GM23338 (cell line): ENCODE measurements around the gene FBXO34. TPM values are rescaled to one million over a fixed set of nuclear protein-coding genes. Genes with fewer than 3 reads are reported as not detected.

Source experiments
- ATAC-seq: fragments of 200-7000 bp; cut with Tn5 transposase; 3 replicates; pipeline ENCODE4 v1.9.1; 2020
- DNase-seq: peaks from one replicate; pipeline ENCODE4 v3.0.0-alpha.2; 2015; ENCODE audit warnings: low spot score
- H2AFZ ChIP-seq: fragments of 200-600 bp; sonication (generic); 2 replicates; pipeline ENCODE4 v1.8.0; 2016; ENCODE audit warnings: antibody characterized with exemption, mild to moderate bottlenecking, moderate library complexity
- H3F3A ChIP-seq: fragments of 200-600 bp; sonication (generic); replicated peaks from 2 replicates; pipeline ENCODE4 v1.8.0; 2017; ENCODE audit warnings: antibody characterized with exemption, mixed run types, low read depth
- H3K27ac ChIP-seq: fragments of 200-600 bp; sonication (generic); 2 replicates; pipeline ENCODE4 v1.6.1; 2016; ENCODE audit warnings: low read depth
- H3K27me3 ChIP-seq: fragments of 200-600 bp; sonication (generic); 2 replicates; pipeline ENCODE4 v1.8.0; 2016; ENCODE audit warnings: mild to moderate bottlenecking, mixed run types, moderate library complexity; ENCODE audit not compliant: insufficient read depth
- H3K36me3 ChIP-seq: fragments of 200-600 bp; sonication (generic); 2 replicates; pipeline ENCODE4 v1.8.0; 2016; ENCODE audit warnings: mild to moderate bottlenecking; ENCODE audit not compliant: insufficient read depth
- H3K4me1 ChIP-seq: fragments of 200-600 bp; sonication (generic); 2 replicates; pipeline ENCODE4 v1.8.0; 2016; ENCODE audit warnings: mild to moderate bottlenecking, moderate library complexity; ENCODE audit not compliant: insufficient read depth
- H3K4me2 ChIP-seq: fragments of 200-600 bp; sonication (generic); 2 replicates; pipeline ENCODE4 v1.7.1; 2017; ENCODE audit warnings: mixed run types
- H3K4me3 ChIP-seq: fragments of 200-600 bp; sonication (generic); 2 replicates; pipeline ENCODE4 v1.6.1; 2016; ENCODE audit warnings: mixed run types
- H3K79me2 ChIP-seq: fragments of 200-600 bp; sonication (generic); replicated peaks from 2 replicates; pipeline ENCODE4 v1.8.0; 2017; ENCODE audit warnings: mild to moderate bottlenecking; ENCODE audit not compliant: insufficient read depth
- H3K9me2 ChIP-seq: fragments of 200-600 bp; sonication (generic); 2 replicates; pipeline ENCODE4 v1.8.0; 2017; ENCODE audit not compliant: insufficient read depth
- H4K20me1 ChIP-seq: fragments of 200-600 bp; sonication (generic); replicated peaks from 2 replicates; pipeline ENCODE4 v1.8.0; 2017; ENCODE audit warnings: mild to moderate bottlenecking; ENCODE audit not compliant: insufficient read depth
- H3K27ac Mint-ChIP-seq: 2 replicates; pipeline ENCODE4 v1.8.0; 2020; ENCODE audit warnings: inconsistent platforms, mild to moderate bottlenecking, moderate library complexity, mixed read lengths
- H3K27me3 Mint-ChIP-seq: 3 replicates; pipeline ENCODE4 v1.8.0; 2022; ENCODE audit warnings: low read depth, mild to moderate bottlenecking, moderate library complexity, mixed read lengths, inconsistent platforms; ENCODE audit not compliant: insufficient read depth, poor library complexity
- H3K36me3 Mint-ChIP-seq: 3 replicates; pipeline ENCODE4 v1.8.0; 2021; ENCODE audit warnings: low read depth, mild to moderate bottlenecking, inconsistent platforms, moderate library complexity, mixed read lengths
- H3K4me1 Mint-ChIP-seq: 3 replicates; pipeline ENCODE4 v1.8.0; 2020; ENCODE audit warnings: mild to moderate bottlenecking, inconsistent platforms, mixed read lengths
- H3K4me3 Mint-ChIP-seq: 3 replicates; pipeline ENCODE4 v1.8.0; 2021; ENCODE audit warnings: moderate library complexity, mild to moderate bottlenecking, inconsistent platforms, mixed read lengths
- H3K9me3 Mint-ChIP-seq: 3 replicates; pipeline ENCODE4 v1.8.0; 2020; ENCODE audit warnings: moderate library complexity, mild to moderate bottlenecking, inconsistent platforms, mixed read lengths
- NANOG ChIP-seq: IDR thresholded peaks from 2 replicates; pipeline ENCODE4 v1.6.1; 2016; ENCODE audit warnings: antibody characterized with exemption, borderline replicate concordance
- POLR2AphosphoS5 ChIP-seq: IDR thresholded peaks from 2 replicates; pipeline ENCODE4 v1.6.1; 2016; ENCODE audit warnings: antibody characterized with exemption, low read depth
- STAT1 ChIP-seq: IDR thresholded peaks from one replicate; pipeline ENCODE4 v1.6.1; 2016; ENCODE audit warnings: antibody characterized with exemption; ENCODE audit not compliant: unreplicated experiment
- ZNF331 ChIP-seq: fragments of 250-450 bp; sonication (Bioruptor Pico); IDR thresholded peaks from 2 replicates; pipeline ENCODE4 v1.5.0; 2020; ENCODE audit warnings: low read depth, mild to moderate bottlenecking, moderate library complexity
- polyA plus RNA-seq: library from polyadenylated mRNA; unstranded; fragments of >200 nt; fragmentation: Nextera tagmentation; extraction: Ambion mirVana; gene quantifications from 2 replicates; pipeline ENCODE4 v1.2.1, GENCODE V29; 2016
- small RNA-seq: library from RNA; depleted of rRNA; stranded (forward); fragments of <200 nt; gene quantifications from one replicate; pipeline ENCODE3, GENCODE V24; 2014; ENCODE audit warnings: low replicate concordance
- total RNA-seq: library from RNA; depleted of rRNA; stranded (reverse); fragments of >200 nt; shearing (Covaris generic); gene quantifications from 2 replicates; pipeline ENCODE4 v1.2.3, GENCODE V29; 2014; rRNA removed
- TF ChIP-seq, protein P1 (sequence below), 2 experiments: fragments of 200-600 bp in 1 of 2; sonication (generic) in 1 of 2; conservative IDR thresholded peaks; 2 replicates each; pipeline versions ENCODE4 v1.5.1 to v1.6.1; 2016 to 2017; ENCODE audit warnings: antibody characterized with exemption in 2 of 2, low read depth in 2 of 2, mild to moderate bottlenecking in 2 of 2, moderate library complexity in 1 of 2

The FBXO34 gene
- total and polyA plus RNA-seq, 2 experiments from 2014 or later = 9.4 to 13.4 TPM

DNA sequence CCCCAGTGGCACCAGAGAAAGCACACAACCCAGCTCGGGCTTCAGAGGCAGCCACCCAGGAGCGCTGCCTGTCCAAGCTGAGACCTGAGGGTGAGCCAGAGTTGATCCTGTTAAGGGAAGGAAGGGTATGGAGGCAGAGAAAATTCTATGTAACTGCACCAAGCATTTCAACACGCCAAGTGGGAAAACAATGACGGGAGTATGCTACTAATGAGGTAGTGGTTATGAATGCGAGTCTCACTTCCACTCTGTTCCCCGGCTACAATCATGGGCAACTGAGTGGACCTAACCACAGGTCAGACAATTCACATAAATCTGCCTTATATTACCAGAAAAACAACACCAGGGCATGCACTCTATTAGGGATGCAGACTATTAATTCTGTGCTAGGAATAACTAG lies 130.5 kb downstream of the FBXO34 start:
- H4K20me1 ChIP-seq = peaks cover 3% of the 10 kb centered on the region
- peaks cover 84% of the 10 kb centered on the region for H3K79me2 ChIP-seq
- no peaks in the 10 kb centered on the region for H3K4me1 ChIP-seq
- TF ChIP-seq ZNF331 (CRISPR knock-in tag) (no peak), NANOG (no peak), STAT1 (no peak), POLR2AphosphoS5 (no peak)
- TF ChIP-seq, protein P1, sequence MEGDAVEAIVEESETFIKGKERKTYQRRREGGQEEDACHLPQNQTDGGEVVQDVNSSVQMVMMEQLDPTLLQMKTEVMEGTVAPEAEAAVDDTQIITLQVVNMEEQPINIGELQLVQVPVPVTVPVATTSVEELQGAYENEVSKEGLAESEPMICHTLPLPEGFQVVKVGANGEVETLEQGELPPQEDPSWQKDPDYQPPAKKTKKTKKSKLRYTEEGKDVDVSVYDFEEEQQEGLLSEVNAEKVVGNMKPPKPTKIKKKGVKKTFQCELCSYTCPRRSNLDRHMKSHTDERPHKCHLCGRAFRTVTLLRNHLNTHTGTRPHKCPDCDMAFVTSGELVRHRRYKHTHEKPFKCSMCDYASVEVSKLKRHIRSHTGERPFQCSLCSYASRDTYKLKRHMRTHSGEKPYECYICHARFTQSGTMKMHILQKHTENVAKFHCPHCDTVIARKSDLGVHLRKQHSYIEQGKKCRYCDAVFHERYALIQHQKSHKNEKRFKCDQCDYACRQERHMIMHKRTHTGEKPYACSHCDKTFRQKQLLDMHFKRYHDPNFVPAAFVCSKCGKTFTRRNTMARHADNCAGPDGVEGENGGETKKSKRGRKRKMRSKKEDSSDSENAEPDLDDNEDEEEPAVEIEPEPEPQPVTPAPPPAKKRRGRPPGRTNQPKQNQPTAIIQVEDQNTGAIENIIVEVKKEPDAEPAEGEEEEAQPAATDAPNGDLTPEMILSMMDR (conservative IDR thresholded peaks at IDR 0.05; ENCODE audit: low read depth in 2 of 2) = no peak
- no peaks in the 10 kb centered on the region for H3K9me2 ChIP-seq
- Mint-ChIP-seq H3K27ac (no peak overlapping the region), H3K27me3 (no peaks in the 10 kb centered on the region), H3K36me3 (no peaks in the 10 kb centered on the region), H3K9me3 (no peaks in the 10 kb centered on the region), H3K4me1 (no peaks in the 10 kb centered on the region), H3K4me3 (no peak overlapping the region)
- H3K4me3 ChIP-seq = no peak overlapping the region
- DNase-seq (no peak), ATAC-seq (no peak)
- H2AFZ ChIP-seq = no peak overlapping the region
- H3K36me3 ChIP-seq = no peaks in the 10 kb centered on the region
- H3K4me2 ChIP-seq = no peak overlapping the region
- no peaks in the 10 kb centered on the region for H3F3A ChIP-seq
- H3K27me3 ChIP-seq = no peaks in the 10 kb centered on the region
- no peak overlapping the region for H3K27ac ChIP-seq

Small RNA genes within 50 kb of the gene (small RNA-seq; reads per million reads assigned to genes)
- gene AL356801.1 = not detected

Other genes starting within 250 kb of the FBXO34 start
- gene WDHD1, start 244.3 kb upstream of the FBXO34 start, total RNA-seq = 65.4 and 71.3 TPM in 2 replicates
- gene WDHD1, start 244.3 kb upstream of the FBXO34 start, polyA plus RNA-seq = 39.6 and 48.8 TPM in 2 replicates
- gene SOCS4, start 244.2 kb upstream of the FBXO34 start, total RNA-seq = 24.9 and 25.8 TPM in 2 replicates
- gene SOCS4, start 244.2 kb upstream of the FBXO34 start, polyA plus RNA-seq = 15.9 and 17.7 TPM in 2 replicates
- 138 and 162 TPM in 2 replicates for gene MAPK1IP1L, start 219.8 kb upstream of the FBXO34 start, total RNA-seq
- gene MAPK1IP1L, start 219.8 kb upstream of the FBXO34 start, polyA plus RNA-seq = 64.0 and 72.4 TPM in 2 replicates
- 7.2 and 7.3 TPM in 2 replicates for gene LGALS3, start 142.2 kb upstream of the FBXO34 start, total RNA-seq
- 10.9 and 14.7 TPM in 2 replicates for gene LGALS3, start 142.2 kb upstream of the FBXO34 start, polyA plus RNA-seq
- gene DLGAP5, start 79.8 kb upstream of the FBXO34 start, total RNA-seq = 106 and 110 TPM in 2 replicates
- 92.7 and 117 TPM in 2 replicates for gene DLGAP5, start 79.8 kb upstream of the FBXO34 start, polyA plus RNA-seq
- gene ATG14, start 140.4 kb downstream of the FBXO34 start, total RNA-seq = 15.2 and 15.6 TPM in 2 replicates
- gene ATG14, start 140.4 kb downstream of the FBXO34 start, polyA plus RNA-seq = 6.9 and 7.3 TPM in 2 replicates
- 0.24 TPM in 1 of 2 replicates, not detected in the other for gene TBPL2, start 169.2 kb downstream of the FBXO34 start, total RNA-seq
- not detected in 2 replicates for gene TBPL2, start 169.2 kb downstream of the FBXO34 start, polyA plus RNA-seq